ENCODE measurements around the gene TYW3.

Gene TYW3

DNA sequence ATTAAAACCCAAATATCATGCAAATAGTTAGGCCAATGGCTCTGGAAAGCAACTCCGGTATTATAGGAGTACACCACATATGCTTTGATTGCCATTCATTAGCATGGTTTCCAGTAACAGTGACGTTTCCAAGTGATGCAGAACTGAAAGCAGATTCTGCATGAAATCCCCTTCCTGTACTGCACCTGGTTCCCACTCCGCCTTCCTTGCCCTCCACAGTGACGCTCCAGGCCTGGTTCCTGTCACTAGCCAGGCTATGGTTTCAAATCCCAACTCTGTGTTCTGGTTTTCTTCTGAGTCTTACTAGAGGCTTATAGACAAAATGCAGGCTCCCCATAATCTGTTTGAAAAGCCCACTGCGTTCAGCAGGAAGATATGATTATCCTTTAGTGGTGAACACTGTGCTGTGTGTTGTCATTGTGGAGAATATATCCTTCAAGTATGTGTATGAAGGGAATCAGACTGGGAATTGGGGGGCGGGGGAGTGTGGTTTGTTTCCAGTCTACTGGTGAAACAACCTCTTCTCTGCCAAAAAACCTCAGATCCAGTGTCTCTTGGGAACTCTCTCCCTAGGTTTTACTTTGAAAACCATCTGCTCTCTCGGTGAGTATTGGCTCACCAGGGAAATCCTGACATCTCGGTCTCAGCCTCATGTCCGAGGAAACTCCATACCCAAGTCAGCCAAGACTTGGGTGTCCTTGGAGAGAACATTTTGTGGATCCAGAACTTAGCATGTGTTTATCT is 78.7 kb downstream of the TYW3 start:
- DNase-seq, result no peak

DNA sequence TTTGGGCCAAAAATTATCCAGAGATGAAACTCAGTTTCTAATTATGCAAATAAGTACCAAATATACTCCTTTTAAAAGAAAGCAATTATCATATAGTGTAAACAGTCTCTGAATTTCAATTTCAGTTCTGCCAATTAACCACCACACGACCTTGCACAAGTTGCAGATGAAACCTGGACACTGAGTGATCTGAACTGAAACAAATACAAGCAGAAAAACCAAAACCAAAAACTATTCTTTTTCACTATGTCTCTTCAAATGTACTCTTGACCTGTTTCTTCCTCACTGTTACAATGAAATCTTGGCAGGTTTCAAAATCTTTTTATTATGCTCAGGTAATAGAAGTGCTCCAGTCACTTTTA is 79.2 kb downstream of the TYW3 start:
- no peak for DNase-seq
